NCI-H2171 (cell line): Measurements from ENCODE around the gene PRKACB.
"Not testable (repeated sequence)": the region's sequence is repeated elsewhere in the genome, so short reads cannot be mapped to it uniquely, and the experiment has no call there.

Experiments used
- DNase-seq: peaks from one replicate; lab custom pipeline; 2025; lab: John Stamatoyannopoulos, UW

Gene PRKACB

DNA sequence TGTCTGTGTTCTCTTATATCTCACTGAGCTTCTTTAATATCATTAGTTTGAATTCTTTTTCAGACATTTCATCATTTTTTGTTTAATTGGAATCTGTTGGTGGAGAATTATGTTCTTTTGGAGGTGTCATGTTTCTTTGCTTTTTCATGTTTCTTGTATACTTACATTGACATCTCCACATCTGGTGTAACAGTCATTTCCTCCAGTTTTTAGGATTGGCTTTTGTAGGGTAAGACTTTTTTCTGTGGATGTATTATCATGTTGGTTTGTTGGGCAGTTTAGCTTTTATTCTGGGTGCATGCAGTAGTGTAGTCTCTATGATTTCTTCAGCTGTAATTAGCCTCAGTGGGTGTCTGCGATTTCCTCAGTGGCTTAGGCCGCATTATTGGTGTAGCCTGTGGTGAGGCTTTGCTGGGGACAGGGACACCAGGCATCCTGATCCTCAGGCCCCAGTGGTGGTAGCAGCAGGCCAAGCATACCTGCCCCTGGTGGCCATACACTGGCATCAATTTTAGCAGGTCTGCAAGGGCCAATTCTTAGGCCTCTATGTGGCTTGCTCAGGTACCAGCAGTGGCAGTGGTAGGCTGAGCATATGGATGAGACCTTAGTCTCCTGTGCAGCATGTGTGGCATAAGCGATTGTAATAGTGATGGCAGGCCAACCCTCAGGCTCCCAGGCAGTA is 79.8 kb downstream of the PRKACB start:
- no peak for DNase-seq

DNA sequence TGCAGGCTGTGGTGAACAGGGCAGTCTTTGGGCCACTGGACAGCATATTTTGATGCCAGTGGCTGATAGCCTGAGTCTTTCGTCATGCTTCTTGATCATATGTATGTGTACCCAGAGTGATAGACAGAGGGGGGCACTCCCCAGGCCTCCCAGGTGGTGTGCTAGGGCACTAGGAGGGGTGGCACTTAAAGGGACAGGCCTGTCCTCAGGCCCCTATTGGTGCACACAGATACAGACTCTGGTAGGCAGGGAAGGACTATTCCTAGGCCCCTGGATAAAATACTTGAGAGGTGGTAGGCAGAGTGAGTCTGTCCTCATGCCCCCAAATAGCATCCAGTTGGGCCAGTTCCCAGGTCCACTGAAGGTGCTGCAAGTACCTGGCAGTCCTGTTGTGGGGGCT is 80.8 kb downstream of the PRKACB start:
- no peak for DNase-seq

DNA sequence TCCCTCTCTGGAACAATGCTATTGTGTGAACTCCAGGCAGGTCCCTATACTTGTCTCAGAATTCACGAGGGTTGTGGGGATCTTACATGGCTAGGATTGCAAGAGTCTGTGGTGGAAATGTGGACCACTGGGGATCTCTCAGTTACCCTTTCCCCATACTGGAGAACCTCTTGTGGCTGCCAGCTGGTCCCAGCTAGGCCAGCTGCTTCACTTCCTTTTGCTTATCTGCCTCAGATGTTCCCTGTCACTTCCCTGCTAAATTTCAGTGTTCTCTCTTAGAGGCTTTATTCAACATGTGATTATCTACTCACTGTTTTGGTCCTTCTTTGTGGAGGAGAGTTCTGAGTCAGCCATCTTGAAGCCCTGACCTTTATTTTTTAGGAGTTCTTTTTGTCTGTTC is 81.6 kb downstream of the PRKACB start:
- DNase-seq: no peak

DNA sequence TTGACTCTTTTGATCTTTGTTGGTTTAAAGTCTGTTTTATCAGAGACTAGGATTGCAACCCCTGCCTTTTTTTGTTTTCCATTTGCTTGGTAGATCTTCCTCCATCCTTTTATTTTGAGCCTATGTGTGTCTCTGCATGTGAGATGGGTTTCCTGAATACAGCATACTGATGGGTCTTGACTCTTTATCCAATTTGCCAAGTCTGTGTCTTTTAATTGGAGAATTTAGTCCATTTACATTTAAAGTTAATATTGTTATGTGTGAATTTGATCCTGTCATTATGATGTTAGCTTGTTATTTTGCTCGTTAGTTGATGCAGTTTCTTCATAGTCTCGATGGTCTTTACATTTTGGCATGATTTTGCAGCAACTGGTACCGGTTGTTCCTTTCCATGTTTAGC is 88.6 kb downstream of the PRKACB start:
- not testable (repeated sequence) for DNase-seq

DNA sequence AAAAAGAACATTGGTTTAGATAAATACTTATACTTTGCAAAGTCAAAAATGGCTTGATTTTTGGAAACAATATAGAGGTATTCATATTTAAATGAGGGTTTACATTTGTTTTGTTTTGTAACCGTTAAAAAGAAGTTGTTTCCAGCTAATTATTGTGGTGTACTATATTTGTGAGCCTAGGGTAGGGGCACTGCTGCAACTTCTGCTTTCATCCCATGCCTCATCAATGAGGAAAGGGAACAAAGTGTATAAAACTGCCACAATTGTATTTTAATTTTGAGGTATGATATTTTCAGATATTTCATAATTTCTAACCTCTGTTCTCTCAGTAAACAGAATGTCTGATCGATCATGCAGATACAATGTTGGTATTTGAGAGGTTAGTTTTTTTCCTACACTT is 92.2 kb downstream of the PRKACB start:
- no peak for DNase-seq

DNA sequence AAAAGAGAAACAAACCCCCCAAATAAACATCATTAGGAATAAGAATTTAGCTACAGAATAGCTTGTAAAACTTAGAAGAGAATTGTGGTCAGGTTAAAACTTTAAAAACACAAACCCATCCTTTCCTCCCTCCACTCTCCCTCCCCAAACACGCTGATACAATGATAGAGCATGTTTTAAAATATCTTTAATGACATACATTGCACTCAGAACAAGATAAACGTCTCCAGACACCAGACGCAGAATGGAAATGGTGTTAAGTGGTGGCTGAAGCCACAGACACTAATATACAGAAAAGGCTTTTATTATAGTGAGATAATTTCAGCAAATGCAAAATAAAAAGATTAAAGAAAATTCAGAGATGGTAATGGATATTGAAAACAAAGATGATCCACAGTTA is 98.6 kb downstream of the PRKACB start:
- DNase-seq: no peak

DNA sequence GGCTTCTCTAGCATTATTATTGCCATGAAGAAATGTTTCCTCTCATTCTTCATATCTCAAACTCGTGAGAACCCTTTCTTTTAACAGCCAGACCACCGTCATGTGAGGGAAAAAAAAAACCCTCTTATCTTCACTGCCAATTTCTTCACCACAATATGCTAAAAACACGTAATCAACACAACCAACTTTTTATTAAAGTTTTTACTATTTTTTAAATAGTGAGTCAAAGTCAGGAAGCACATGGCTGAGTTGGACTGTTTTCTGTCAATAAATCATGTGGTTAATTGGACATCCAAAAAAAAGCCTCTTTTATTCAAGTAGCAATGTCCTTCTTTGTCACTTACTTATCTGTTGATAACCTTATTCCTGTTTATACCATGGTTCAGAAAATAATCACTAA is 101.5 kb downstream of the PRKACB start:
- no peak for DNase-seq

DNA sequence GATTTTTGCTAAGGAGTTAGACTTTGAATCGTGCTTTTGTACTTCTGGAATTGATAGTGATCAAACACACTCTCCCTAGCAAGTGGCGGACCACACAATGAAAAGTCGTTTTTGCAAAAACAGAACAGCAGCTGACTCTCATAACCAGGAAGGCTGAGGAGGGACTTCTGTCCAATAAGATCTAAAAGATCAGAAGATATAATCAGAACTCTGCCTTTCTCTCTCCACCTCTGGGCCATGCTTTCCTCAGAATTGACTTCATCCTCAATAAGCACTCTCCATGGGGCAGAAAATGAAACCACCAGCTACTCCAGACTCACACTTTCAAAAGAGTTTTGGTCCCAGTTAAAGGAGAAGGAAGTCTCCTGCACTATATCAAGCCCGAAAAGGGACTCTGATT is 102.1 kb downstream of the PRKACB start:
- DNase-seq: no peak

DNA sequence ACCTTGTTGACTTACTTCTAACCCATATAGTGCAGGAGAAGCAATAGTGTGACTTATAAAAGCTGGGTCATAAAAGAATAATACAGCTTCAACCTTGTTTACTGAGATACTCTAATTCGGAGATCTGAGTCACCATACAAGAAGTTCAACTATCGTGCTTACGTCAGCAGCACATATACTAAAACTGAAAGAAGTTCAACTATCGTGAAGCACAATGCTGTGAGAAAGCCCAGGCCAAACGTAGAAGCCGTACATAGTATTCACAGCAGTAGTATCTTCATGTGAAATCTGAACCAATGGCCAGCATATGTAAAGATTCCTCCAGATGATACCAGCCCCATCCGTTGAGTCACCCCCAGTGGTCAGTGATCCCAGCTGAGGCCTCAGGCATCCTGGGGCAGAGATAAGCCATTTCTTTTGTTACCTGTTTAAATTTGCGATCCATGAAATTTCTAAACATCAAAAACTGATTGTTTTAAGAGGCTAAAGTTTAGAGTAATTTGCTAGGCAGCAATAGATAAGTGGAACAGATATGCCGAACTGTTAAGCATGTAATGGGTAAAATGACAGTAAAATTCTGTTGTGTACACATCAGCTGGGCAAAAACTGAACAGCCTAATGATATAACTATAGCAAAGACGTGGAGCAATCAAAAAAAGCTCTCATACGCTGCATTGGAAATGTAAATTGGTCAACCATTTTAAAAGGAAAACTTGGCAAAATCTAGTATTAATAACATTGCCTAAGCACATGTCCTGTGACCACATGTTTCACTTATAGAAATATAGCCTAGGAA is 103.6 kb downstream of the PRKACB start:
- no peak for DNase-seq

DNA sequence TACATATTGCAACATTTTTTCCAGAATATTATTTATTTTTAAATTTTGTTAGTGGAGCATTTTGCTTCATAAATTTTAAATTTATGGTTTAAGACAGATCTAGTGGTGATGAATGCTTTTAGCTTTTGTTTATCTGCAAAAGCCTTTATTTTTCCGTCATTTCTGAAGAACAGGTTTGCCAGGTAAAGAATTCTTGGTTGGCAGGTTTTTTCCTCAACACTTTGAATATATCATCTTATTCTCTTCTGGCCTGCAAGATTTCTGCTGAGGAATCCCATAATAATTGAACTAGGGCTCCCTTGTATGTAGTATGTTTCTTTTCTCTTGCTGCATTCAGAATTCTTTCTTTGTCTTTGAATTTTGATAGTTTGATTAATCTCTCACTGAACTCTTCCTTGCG is 106.6 kb downstream of the PRKACB start:
- DNase-seq: no peak

DNA sequence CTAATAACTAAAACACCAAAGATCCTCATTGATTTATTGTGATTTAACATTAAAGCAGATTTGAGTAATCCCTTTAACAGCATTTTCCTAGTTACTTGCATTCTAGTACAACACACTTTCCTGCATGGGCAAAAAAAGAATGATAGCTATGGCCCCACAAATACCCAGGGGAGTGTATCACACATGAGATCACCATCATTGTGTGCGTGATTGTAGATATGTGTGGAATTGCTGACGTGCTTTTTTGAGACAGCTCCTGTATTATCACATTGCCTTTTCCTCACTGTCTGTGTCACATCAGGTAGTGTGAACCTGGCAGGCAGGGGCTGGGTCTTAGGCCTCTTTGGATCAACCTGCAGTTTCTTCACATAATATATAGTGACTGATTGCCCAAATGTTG is 109.0 kb downstream of the PRKACB start:
- no peak for DNase-seq

DNA sequence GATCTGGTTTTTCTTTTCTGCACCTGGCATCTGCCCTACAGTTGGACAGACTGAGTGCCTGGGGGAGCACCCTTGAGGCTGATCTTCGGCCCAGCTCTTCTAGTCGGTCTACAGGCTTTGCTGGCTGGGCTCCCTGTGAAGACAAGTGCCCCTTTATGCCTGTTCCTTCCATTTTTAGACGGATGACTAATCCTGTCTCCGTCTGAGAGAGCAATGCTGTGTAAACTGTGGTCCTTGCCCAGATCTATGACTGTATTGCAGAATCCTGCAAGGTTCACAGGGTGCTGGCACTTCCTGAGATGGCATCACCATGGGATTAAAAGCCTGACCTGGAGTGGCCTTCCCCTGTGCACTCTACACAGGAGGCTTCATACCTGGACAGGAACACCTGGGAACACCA is 109.8 kb downstream of the PRKACB start:
- DNase-seq: no peak

DNA sequence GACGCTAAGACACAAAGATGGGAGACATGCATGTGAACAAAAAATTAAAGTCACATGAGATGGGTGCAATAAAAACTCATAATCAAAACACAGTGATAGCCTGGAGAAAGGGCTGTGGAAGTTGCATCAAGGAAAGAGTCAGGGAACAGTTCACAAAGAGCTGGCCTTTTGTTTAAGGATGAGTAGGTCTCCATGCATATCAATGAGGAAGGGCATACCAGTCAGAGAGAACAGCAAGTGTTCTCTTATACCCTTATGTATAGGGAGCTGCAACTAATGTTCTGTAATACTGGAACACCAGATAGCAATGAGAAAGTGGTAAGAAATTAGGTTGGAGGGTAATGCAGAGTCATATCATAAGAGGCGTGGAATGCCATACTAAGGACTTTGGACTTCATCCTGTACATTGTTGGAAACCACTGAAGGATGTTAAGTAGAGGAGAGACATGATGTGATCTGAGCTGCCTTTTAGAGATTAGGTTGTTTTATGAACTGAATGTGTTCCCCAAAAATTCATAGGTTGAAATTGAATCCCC is 110.7 kb downstream of the PRKACB start:
- DNase-seq: no peak

DNA sequence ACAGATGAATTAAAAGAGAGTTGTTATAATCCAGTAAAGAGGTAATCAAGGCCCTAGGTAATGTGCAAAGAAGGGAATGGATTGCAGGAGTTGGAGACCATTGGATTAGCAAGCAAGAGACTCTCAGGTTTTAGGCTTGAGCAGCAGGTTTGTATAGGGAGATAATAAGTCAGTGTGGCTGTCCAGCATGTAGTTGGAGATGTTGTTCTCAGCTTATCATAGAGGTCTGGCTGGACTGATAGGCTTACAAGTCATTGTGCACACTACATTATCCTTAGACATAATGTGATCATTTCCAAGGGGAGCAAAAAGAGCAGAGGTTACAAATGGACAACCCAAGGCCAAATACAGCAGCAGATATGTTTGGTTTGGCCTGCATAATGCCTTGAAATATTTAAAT is 111.5 kb downstream of the PRKACB start:
- no peak for DNase-seq

DNA sequence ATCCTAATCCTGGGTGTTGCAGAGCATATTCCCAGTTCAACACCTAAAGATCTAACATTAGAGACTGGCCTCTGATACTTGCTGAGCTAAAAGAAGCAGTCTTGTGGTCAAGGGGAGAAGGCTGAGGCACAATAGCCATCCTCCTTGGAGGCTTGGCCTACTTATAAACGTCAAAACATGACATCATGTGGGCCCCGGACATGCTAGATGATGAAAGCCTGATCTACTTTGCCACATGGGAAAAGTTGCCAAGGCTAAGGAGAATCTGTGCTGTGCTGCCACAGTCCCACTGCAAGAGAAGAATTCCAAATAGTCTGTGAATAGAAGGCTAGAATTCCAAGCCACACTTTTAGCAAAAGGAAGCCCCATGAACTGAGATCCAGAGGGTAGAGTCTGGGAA is 113.5 kb downstream of the PRKACB start:
- DNase-seq: no peak

DNA sequence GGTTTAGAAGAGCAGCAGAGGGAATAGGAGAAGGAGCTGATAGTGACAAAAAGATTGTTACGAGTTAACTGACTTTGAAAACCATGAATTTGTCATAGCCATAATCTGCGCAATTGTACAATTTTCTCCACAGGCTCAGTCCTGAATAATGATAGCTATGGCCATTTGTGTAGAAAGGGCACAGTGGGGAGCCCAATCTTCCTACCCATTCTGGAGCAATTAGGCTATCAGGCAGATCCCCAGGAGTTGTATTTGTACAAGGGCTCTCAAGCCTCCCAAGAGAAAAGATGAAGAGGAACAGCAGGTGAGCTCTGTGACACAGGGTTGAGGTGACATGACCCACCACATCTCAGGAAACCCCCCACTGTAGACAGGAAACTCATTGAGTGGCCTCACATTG is 115.3 kb downstream of the PRKACB start:
- DNase-seq: no peak

DNA sequence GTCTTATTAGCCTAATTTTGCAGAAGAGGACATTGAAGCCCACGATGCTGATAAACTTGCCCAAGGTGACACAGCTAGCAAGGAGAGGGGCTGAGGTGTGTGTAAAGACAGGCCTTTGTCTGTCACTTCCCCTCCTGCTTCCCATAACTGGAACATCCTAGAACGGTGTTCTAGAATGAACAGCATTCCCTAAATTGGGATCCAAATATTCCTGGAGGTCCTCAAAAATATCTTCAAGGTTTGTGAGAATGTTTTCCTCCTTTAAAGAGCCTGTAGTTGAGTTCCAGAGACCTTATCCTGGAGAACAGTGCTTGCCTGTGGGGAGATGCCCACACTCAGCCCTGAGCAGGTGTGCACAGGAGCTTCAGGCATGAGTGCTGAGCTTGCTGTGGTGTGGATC is 115.9 kb downstream of the PRKACB start:
- no peak for DNase-seq

DNA sequence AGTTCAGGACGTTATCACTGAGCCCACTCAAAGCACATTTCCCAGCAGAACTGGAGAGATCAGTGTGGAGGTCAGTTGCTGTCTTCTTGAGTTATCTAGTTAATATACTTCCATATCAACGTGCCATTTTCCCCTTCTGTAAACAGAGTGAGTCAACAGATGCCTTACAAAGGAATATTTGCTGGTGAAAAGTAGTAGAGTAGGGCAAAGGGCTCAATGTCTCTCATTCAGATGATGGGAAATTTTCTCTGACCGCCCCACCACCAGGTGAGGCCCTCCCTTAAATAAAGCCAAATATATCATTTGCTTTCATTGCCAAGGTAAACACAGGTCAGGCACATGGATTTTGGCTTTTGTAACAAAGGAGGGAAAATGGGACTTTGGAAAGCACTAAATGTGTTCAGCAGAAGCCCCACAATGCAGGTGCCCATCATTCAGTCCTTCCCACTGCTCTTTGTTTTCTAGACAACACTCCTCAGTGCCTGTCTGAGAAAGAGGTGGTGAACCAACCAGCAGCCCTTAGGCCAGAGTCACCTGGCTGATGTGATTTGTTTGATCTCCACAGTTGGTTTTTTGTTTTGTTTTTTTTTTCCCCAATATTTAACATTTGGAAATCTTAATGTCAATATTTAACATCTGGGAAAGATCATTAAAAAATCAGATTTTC is 116.9 kb downstream of the PRKACB start:
- DNase-seq: no peak

DNA sequence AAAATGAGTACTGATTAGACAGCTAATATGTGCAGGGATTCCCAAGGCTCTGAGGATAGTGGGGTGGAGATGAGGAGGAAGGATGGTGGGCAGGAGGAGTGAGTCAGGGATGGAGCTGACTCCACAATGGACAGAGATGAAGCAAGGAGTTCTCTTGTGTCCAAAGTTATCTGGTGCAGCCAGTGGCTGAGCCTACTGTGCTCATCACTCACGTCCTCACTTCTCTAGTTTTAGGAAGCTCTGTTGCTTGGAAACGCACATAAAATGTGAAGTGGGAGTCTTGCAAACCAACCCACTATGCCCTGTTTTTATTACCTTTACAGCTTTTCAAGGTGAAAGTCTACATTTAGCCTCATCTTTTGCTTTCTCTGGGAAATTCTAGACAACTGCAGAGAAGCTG is 120.9 kb downstream of the PRKACB start:
- no peak for DNase-seq

DNA sequence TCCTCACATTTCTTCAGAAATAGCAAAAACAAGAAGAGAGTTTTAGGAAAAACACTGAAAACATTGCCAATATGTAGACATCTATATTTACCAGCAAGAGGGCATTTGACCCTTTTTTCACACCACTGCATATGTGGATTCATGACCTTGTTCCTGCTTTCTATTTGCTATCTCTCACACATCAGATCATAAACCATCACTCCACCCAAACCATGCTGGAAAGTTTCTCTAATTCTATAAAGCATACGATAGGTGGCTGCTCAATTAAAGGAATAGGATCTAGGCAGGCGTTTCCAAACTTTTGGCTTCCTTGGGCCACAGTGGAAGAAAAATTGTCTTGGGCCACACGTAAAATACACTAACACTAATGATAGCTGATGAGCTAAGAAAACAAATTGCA is 121.8 kb downstream of the PRKACB start:
- DNase-seq: no peak

DNA sequence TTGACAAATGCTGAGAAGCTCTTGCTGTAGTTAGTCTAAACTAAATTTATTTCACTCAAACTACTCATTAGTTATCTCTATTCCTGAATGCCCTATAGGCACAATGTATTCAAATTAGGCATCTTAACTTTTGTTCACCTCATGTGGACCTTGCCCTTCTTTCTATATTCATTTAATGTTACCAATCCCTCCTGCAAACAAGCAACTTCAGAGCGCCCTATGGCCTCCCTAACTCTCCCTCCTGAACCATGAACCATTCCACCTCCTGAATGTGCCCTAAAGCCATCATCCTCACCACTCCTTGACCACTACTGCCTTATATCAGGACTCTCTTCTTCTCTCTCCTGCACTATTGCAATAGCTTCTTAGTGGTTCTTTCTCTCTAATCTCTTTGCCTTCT is 122.7 kb downstream of the PRKACB start:
- DNase-seq: no peak

DNA sequence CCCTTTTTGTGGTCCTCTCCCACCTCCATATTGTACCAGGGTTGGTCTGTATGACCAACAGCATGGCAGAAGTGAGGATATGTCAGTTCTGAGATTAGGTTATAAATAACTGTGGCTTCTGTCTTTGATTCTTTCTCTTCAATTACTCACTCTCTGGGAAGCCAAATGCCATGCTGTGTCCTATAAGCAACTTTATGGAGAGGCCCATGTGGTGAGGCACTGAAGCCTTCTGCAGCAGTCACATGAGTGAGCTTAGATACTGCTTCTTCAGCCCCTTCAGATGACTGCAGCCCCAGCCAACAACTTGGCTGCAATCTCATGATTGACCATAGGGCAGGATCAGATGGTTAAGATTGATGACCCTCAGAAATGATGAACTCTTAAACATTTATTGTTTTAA is 123.4 kb downstream of the PRKACB start:
- DNase-seq: no peak

DNA sequence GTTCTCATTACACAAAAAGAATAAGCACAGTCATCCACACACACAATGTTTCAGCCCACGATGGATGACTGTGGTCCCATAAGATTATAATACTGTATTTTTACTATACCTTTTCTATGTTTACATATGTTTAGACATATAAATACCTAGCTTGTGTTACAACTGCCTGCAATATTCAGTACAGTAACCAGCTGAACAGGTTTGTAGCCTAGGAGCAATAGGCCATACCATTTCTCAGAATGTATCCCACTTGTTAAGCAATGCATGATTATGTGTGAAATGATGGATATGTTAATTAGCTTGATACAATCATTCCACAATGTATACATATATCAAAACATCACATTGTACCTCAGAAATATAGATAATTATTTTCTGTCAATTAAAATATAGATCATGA is 124.3 kb downstream of the PRKACB start:
- no peak for DNase-seq
